Liver (tissue), 3 donors: Measurements from ENCODE around the gene CLASRP.

Experiments used
- TAF1 ChIP-seq: conservative IDR thresholded peaks from 2 replicates; pipeline ENCODE4 v1.6.1; 2016; ENCODE audit warnings: antibody characterized with exemption, mild to moderate bottlenecking
- TF ChIP-seq, protein P1 (sequence below): fragments of 150-350 bp; IDR thresholded peaks from 2 replicates; pipeline ENCODE4 v1.5.1; 2017; ENCODE audit warnings: improper control_type of control experiment, low read depth, low read length; ENCODE audit not compliant: missing input control
- TF ChIP-seq, protein P2 (sequence below): IDR thresholded peaks from 2 replicates; pipeline ENCODE4 v1.6.1; 2016; ENCODE audit warnings: antibody characterized with exemption
- TF ChIP-seq, protein P3 (sequence below): IDR thresholded peaks from 2 replicates; pipeline ENCODE4 v1.6.1; 2016; ENCODE audit warnings: antibody characterized with exemption, mild to moderate bottlenecking
- donor health status: healthy.
- donor health status: healthy.

DNA sequence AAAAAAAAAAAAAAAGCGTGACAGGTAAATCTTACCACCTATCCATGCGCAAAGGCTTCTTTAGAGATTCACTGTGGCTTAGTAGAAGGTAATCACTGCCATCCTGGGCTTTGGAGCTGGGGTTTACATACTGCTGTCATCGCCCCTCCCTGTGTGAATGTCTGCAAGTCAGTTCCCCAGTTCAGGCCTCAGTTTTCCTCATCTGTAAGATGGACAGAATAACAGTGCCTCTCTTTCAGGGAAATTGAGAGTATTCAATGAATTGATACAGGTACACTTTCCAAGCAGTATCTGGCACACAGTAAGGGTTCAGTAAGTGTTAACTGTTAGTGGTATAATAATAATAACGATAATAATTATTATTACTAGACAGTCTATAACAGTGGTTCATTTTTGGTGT is 35.4 kb upstream of the CLASRP start:
- TF ChIP-seq, protein P1, sequence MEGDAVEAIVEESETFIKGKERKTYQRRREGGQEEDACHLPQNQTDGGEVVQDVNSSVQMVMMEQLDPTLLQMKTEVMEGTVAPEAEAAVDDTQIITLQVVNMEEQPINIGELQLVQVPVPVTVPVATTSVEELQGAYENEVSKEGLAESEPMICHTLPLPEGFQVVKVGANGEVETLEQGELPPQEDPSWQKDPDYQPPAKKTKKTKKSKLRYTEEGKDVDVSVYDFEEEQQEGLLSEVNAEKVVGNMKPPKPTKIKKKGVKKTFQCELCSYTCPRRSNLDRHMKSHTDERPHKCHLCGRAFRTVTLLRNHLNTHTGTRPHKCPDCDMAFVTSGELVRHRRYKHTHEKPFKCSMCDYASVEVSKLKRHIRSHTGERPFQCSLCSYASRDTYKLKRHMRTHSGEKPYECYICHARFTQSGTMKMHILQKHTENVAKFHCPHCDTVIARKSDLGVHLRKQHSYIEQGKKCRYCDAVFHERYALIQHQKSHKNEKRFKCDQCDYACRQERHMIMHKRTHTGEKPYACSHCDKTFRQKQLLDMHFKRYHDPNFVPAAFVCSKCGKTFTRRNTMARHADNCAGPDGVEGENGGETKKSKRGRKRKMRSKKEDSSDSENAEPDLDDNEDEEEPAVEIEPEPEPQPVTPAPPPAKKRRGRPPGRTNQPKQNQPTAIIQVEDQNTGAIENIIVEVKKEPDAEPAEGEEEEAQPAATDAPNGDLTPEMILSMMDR, result no peak
- TF ChIP-seq, protein P2, sequence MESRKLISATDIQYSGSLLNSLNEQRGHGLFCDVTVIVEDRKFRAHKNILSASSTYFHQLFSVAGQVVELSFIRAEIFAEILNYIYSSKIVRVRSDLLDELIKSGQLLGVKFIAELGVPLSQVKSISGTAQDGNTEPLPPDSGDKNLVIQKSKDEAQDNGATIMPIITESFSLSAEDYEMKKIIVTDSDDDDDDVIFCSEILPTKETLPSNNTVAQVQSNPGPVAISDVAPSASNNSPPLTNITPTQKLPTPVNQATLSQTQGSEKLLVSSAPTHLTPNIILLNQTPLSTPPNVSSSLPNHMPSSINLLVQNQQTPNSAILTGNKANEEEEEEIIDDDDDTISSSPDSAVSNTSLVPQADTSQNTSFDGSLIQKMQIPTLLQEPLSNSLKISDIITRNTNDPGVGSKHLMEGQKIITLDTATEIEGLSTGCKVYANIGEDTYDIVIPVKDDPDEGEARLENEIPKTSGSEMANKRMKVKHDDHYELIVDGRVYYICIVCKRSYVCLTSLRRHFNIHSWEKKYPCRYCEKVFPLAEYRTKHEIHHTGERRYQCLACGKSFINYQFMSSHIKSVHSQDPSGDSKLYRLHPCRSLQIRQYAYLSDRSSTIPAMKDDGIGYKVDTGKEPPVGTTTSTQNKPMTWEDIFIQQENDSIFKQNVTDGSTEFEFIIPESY, result no peak
- TF ChIP-seq, protein P3, sequence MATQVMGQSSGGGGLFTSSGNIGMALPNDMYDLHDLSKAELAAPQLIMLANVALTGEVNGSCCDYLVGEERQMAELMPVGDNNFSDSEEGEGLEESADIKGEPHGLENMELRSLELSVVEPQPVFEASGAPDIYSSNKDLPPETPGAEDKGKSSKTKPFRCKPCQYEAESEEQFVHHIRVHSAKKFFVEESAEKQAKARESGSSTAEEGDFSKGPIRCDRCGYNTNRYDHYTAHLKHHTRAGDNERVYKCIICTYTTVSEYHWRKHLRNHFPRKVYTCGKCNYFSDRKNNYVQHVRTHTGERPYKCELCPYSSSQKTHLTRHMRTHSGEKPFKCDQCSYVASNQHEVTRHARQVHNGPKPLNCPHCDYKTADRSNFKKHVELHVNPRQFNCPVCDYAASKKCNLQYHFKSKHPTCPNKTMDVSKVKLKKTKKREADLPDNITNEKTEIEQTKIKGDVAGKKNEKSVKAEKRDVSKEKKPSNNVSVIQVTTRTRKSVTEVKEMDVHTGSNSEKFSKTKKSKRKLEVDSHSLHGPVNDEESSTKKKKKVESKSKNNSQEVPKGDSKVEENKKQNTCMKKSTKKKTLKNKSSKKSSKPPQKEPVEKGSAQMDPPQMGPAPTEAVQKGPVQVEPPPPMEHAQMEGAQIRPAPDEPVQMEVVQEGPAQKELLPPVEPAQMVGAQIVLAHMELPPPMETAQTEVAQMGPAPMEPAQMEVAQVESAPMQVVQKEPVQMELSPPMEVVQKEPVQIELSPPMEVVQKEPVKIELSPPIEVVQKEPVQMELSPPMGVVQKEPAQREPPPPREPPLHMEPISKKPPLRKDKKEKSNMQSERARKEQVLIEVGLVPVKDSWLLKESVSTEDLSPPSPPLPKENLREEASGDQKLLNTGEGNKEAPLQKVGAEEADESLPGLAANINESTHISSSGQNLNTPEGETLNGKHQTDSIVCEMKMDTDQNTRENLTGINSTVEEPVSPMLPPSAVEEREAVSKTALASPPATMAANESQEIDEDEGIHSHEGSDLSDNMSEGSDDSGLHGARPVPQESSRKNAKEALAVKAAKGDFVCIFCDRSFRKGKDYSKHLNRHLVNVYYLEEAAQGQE, result no peak
- TF ChIP-seq TAF1, result no peak
